Astrocyte (in vitro differentiated cells and primary cell): Measurements from ENCODE around the gene DLG3.

Source experiments
- CTCF ChIP-seq: IDR thresholded peaks from 2 replicates; pipeline ENCODE4 v1.5.1; 2011; ENCODE audit warnings: low read depth, mild to moderate bottlenecking, inconsistent platforms, low read length, moderate library complexity; ENCODE audit not compliant: insufficient read depth
- EZH2 ChIP-seq: IDR thresholded peaks from 2 replicates; pipeline ENCODE4 v1.6.1; 2012; ENCODE audit warnings: mild to moderate bottlenecking, low read length, inconsistent platforms; ENCODE audit not compliant: insufficient read depth

- TF ChIP-seq CTCF: no peak
- TF ChIP-seq EZH2: no peak
Measured at GRCh38 chrX:70505451-70505841, 60.8 kb downstream of the DLG3 start.
